Measurements from ENCODE around the gene HMSD.

The HMSD gene

GRCh38 chr18:63997041-63997440 lies 47.9 kb downstream of the HMSD start:
- no peak for DNase-seq

- no peak for DNase-seq
These were observed 48.5 kb downstream of the HMSD start for GRCh38 chr18:63997606-63998005.

- no peak for DNase-seq
These were observed 50.8 kb downstream of the HMSD start for GRCh38 chr18:63999871-64000270.

GRCh38 chr18:64002581-64002980 lies 53.5 kb downstream of the HMSD start:
- DNase-seq = no peak

GRCh38 chr18:64009305-64009704 lies 60.2 kb downstream of the HMSD start:
- DNase-seq = no peak

Measured in hematopoietic multipotent progenitor cell treated with erythropoietin and hydrocortisone succinate and interleukin-3 and kit ligand, for 4 days (in vitro differentiated cells).